Heart left ventricle (tissue), 13 donors: ENCODE measurements around the gene ZFAND3.

Experiments used
- CTCF ChIP-seq, 12 donors: fragments of 200-600 bp; sonication (generic) in 4 of 12; IDR thresholded peaks; one replicate each; pipeline versions ENCODE4 v1.5.0 to v1.8.0; 2018 to 2022; ENCODE audit warnings: antibody characterized with exemption in 12 of 12, mild to moderate bottlenecking in 5 of 12
- POLR2A ChIP-seq, 2 donors: fragments of 450-650 bp; IDR thresholded peaks; one replicate each; pipeline ENCODE4 v1.6.1; 2017; ENCODE audit warnings: antibody characterized with exemption in 2 of 2, mild to moderate bottlenecking in 2 of 2, moderate library complexity in 2 of 2
- donor health status: ischemic (EF 13 %, LVEDD 7.1; RV severe dilation, severe dysfunction).
- donor health status: DM: no; HTN: yes; CAD: no.
- donor health status: DM: no; HTN: no; CAD: no.
- donor health status: ischemic (EF 25% LVEDD 6.9; RV normal size, moderate dysfunction).
- donor health status: ischemic (EF 25% LVEDD 5.7; RV mildly dilated, moderate dysfunction).
- donor health status: ischemic (EF 35%, LVEDD 5.7; RV mildly dilated, moderate dysfunction).
- donor health status: nonischemic (EF 11% LVEDD 7.7; RV severe dilation, severe dysfunction).
- donor health status: DM: yes; HTN: yes; CAD: no.
- donor health status: PGD.
- donor health status: ischemic (EF 29% LVEDD 5.4; RV normal size, mild dysfunction).
- donor health status: nonischemic (EF 23%, LVEDD 6.1; RV moderate dilation, normal function).

GRCh38 chr6:37876843-37877242 lies 57.3 kb downstream of the ZFAND3 start:
- TF ChIP-seq CTCF (IDR thresholded peaks at IDR 0.05), result no peak
- TF ChIP-seq POLR2A (IDR thresholded peaks at IDR 0.05), result no peak
